22Rv1 (cell line): ENCODE results near the gene ACVR1C.

ENCODE experiments used
- ZFX ChIP-seq: fragments of 450-650 bp; IDR thresholded peaks from 2 replicates; pipeline ENCODE4 v1.6.1; 2017; ENCODE audit warnings: antibody characterized with exemption, borderline replicate concordance
- TF ChIP-seq, protein P1 (sequence below): fragments of 450-650 bp; IDR thresholded peaks from 2 replicates; pipeline ENCODE4 v1.5.1; 2017; ENCODE audit warnings: mild to moderate bottlenecking

- TF ChIP-seq, protein P1, sequence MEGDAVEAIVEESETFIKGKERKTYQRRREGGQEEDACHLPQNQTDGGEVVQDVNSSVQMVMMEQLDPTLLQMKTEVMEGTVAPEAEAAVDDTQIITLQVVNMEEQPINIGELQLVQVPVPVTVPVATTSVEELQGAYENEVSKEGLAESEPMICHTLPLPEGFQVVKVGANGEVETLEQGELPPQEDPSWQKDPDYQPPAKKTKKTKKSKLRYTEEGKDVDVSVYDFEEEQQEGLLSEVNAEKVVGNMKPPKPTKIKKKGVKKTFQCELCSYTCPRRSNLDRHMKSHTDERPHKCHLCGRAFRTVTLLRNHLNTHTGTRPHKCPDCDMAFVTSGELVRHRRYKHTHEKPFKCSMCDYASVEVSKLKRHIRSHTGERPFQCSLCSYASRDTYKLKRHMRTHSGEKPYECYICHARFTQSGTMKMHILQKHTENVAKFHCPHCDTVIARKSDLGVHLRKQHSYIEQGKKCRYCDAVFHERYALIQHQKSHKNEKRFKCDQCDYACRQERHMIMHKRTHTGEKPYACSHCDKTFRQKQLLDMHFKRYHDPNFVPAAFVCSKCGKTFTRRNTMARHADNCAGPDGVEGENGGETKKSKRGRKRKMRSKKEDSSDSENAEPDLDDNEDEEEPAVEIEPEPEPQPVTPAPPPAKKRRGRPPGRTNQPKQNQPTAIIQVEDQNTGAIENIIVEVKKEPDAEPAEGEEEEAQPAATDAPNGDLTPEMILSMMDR: no peak
- no peak for TF ChIP-seq ZFX
These were observed 70.9 kb downstream of the ACVR1C start for GRCh38 chr2:157557770-157558169.
